NCI-H460 (cell line): ENCODE data around the gene HYCC1. TPM values are rescaled to one million over a fixed set of nuclear protein-coding genes. Genes with fewer than 3 reads are reported as not detected.
"Not testable (repeated sequence)": the region's sequence is repeated elsewhere in the genome, so short reads cannot be mapped to it uniquely, and the experiment has no call there.

Experiments used
- DNase-seq: peaks from one replicate; pipeline ENCODE4 v3.0.0-alpha.2; 2016; ENCODE audit warnings: low read depth; ENCODE audit errors: extremely low read depth
- polyA plus RNA-seq: library from polyadenylated mRNA; depleted of rRNA; stranded (reverse); fragments of >200 nt; gene quantifications from 2 replicates; pipeline ENCODE4 v1.2.3, GENCODE V29; 2014; cell fraction: nucleus; rRNA removed
- total RNA-seq: library from RNA; depleted of rRNA; stranded (reverse); fragments of >200 nt; shearing (Covaris generic); gene quantifications from 2 replicates; pipeline ENCODE4 v1.2.3, GENCODE V29; 2014; rRNA removed

The HYCC1 gene
- total RNA-seq = 22.2 and 30.7 TPM in 2 replicates
- polyA plus RNA-seq = 17.6 and 20.6 TPM in 2 replicates

DNA sequence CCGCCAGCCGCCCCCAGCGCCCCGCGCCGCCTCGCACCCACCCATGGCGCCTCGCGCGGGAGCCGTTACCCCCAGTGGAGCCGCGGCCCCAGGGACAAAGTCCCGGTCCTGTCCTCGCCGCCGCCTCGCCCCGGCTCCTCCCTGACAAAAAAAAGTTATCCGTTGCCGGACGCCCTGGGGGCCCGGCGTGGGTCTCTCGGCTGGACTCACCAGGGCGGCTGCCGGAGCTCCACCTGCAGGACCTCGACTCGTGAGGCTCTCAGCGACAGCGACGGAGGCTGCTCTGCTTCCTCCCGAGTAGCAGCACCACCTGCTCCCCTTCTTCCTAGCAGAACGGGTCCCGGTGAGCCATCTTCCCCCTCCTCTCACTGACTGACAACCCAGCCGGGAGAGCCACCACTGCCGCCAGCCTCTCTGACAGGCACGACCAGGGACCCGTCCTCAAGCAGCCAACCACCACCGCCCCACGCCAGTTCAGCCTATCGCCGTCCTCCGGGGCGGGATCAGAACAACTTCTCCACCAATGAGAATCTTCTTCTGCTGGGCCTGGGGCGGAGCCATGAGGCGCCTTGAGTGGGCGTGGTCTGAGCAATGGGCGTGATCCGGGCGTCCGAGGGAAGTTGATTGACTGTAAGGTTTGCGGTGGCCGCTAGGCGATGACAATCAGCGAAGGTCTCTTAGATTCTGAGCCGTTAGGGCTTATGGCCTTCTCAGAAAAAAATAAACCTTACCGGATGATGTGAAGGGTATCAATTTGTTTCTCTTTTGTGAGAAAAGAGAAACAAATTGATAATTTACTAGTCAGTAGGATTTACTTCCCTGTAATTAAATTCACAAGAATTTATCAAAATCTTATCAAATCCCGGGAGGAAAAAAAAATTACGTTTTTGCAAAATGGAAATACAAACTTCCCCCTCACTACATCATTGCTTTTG is at the start of gene HYCC1:
TSS of gene HYCC1 (minus strand) at position 416 of the 935 bp plus-strand sequence. CDS start 23,019 bp downstream, outside the sequence.
- DNase-seq = peak; percentile 99

DNA sequence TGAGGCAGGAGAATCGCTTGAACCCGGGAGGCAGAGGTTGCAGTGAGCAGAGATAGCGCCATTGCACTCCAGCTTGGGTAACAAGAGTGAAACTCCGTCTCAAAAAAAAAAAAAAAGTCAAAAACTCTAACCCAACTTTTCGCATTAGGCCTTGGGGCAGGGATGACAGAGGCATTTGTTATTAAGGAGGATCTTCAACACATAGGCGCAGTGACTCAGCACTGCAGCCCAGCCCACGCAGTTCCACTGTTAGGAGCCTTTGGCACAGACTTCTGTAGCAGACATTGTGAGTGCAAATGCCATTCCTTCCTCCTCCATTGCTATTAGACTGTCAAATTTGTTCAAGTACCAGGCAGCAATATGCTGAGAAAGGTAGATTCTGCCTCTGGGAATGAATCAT is 48.5 kb upstream of the HYCC1 start:
- DNase-seq = peak; percentile 45

DNA sequence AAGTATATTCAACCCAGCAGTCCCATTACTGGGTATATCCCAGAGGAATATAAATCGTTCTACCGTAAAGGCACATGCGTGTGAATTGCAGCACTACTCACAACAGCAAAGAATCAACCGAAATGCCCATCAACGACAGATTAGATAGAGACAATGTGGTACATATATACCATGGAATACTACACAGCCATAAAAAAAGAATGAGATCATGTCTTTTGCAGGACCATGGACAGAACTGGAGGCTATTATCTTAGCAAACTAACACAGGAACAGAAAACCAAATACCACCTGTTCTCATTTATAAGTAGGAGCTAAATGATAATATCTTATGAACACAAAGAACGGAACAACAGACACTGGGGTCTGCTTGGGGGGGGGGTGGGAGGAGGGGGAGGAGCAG is 47.4 kb upstream of the HYCC1 start:
- no peak for DNase-seq

DNA sequence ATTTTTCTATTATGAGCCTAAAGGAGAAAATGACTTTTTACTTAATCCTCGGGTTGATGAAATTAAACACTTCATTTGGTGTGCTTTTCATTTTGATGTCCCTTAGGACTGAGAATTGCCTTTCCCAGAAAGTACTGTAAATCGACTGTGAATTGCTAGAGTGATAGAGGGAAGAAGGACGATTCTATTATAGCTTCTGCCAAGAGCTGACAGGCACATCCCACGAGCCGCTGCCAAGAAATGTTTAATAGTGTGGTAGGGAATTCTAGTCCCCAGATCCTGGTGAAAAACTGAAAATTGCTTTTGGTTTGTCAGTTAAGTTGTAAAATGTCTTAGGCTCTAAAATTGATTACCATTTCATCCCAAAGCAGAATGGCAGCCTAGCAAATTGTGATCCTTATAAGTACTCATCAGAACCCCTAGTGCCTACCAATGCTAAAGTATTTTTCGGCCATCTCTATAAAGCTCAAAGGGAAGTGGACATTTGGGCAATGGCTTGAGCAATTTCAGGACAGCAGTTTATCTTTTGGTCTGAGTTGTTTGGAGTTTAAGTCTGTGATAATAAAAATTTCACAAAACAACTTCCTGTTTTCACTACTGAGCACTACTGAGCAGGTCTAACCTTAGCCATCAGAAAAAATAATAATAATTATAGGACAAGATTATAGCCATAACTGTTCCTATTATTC is 44.6 kb upstream of the HYCC1 start:
- DNase-seq = no peak

GRCh38 chr7:23055582-23056178 is 41.8 kb upstream of the HYCC1 start:
- peak; percentile 77 for DNase-seq

DNA sequence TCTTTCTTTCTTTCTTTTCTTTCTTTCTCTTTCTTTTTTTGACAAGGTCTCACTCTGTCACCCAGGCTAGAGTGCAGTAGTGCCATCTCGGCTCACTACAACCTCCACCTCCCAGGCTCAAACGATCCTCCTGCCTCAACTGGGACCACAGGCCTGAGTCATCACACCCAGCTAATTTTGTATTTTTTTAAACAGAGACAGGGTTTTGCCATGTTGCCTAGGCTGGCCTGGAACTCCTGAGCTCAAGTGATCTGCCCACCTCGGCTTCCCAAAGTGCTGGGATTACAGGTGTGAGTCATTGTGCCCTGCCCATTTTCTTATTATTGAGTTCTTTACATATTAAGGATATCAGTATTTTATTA is 37.2 kb upstream of the HYCC1 start:
- not testable (repeated sequence) for DNase-seq

DNA sequence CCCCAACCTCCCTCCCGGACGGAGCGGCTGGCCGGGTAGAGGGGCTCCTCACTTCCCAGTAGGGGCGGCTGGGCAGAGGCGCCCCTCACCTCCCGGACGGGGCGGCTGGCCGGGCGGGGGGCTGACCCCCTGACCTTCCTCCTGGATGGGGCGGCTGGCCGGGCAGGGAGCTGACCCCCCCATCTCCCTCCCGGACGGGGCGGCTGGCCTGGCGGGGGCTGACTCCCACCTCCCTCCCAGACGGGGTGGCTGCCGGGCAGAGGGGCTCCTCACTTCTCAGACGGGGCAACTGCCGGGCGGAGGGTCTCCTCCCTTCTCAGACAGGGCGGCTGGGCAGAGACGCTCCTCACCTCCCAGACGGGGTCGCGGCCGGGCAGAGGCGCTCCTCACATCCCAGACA is 32.4 kb upstream of the HYCC1 start:
- DNase-seq = not testable (repeated sequence)

- not testable (repeated sequence) for DNase-seq
These were observed 31.2 kb upstream of the HYCC1 start for GRCh38 chr7:23045086-23045485.

- DNase-seq = no peak
These were observed 30.7 kb upstream of the HYCC1 start for GRCh38 chr7:23044581-23044980.

GRCh38 chr7:23043441-23043840 is 29.5 kb upstream of the HYCC1 start:
- DNase-seq = peak; percentile 64

DNA sequence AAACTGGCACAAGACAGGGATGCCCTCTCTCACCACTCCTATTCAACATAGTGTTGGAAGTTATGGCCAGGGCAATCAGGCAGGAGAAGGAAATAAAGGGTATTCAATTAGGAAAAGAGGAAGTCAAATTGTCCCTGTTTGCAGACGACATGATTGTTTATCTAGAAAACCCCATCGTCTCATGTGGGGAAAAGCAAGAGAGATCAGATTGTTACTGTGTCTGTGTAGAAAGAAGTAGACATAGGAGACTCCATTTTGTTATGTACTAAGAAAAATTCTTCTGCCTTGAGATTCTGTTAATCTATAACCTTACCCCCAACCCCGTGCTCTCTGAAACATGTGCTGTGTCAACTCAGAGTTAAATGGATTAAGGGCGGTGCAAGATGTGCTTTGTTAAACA is 25.7 kb upstream of the HYCC1 start:
- not testable (repeated sequence) for DNase-seq

DNA sequence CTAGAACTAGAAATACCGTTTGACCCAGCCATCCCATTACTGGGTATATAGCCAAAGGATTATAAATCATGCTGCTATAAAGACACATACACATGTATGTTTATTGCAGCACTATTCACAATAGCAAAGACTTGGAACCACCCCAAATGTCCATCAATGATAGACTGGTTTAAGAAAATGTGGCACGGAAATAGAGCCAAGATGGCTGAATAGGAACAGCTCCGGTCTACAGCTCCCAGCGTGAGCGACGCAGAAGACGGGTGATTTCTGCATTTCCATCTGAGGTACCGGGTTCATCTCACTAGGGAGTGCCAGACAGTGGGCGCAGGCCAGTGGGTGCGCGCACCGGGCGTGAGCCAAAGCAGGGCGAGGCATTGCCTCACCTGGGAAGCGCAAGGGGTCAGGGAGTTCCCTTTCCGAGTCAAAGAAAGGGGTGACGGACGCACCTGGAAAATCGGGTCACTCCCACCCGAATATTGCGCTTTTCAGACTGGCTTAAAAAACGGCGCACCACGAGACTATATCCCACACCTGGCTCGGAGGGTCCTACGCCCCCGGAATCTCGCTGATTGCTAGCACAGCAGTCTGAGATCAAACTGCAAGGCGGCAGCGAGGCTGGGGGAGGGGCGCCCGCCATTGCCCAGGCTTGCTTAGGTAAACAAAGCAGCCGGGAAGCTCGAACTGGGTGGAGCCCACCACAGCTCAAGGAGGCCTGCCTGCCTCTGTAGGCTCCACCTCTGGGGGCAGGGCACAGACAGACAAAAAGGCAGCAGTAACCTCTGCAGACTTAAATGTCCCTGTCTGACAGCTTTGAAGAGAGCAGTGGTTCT is 21.8 kb upstream of the HYCC1 start:
- DNase-seq = not testable (repeated sequence)

- no peak for DNase-seq
These were observed 13.3 kb upstream of the HYCC1 start for GRCh38 chr7:23027261-23027660.

GRCh38 chr7:23026164-23026563 is 12.2 kb upstream of the HYCC1 start:
- DNase-seq = no peak

- DNase-seq = no peak
These were observed 10.5 kb upstream of the HYCC1 start for GRCh38 chr7:23024454-23024853.

DNA sequence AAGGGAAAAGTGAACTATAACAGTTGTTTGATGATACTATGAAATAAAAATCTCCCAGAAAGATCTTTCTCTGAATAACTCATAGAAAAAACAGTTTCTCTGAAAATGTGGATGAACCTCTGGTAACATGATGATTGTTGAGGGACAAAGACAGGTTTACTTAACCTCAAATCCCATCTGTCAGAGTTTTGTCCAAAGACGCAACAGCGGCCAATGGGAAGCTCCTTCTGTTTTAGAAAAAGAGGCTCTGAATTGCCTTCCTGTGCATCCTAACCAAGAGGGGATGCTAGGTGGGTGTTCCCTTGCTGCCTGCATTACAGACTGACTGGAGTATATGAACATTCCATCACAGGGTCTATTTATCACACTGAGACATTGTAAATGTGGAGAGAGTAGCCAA is 8.9 kb upstream of the HYCC1 start:
- no peak for DNase-seq

GRCh38 chr7:23022258-23022769 is 8.4 kb upstream of the HYCC1 start:
- DNase-seq = no peak

DNA sequence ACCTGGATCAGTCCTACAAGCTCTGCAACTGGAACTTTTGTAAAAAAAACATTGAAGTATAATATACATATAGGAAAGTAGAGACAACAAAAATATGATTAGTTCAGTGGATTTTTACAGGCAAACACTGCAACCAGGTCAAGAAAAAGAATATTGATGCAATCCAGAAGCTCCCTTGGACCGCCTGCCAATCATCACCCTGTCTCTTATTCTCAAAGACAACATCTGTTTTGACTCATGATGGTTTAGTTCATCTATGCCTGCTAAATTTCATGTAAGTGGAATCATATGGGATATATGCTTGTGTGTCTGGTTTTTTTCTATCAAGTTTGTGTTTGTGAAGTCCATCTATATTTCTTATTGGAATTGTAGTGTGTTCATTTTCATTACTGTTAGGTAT is 7.7 kb upstream of the HYCC1 start:
- no peak for DNase-seq

GRCh38 chr7:23020742-23021401 is 6.9 kb upstream of the HYCC1 start:
- peak; percentile 36 for DNase-seq

GRCh38 chr7:23018750-23019149 is 4.8 kb upstream of the HYCC1 start:
- DNase-seq = no peak
